C1 segment of cervical spinal cord (tissue), 14 donors: ENCODE data around the gene NPIPB6.

Experiments used
- DNase-seq, 14 donors: peaks; one replicate each; lab custom pipeline; 2025; lab: John Stamatoyannopoulos, UW

NPIPB6 gene

DNA sequence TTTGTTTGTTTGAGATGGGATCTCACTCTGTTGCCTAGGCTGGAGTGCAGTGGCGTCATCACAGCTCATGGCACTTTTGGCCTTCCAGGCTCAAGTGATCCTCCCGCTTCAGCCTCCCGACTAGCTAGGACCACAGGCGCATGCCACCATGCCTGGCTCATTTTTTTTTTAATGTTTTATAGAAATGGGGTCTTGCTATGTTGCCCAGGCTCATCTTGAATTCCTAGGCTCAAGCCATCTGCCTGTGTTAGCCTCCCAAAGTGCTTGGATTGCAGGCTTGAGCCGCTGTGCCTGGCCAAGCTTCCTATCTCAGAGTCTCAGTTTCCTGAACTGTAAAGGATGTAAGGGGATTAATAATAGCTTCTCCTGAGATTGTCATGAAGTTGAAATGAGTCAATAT is 63.0 kb downstream of the NPIPB6 start:
- DNase-seq, result no peak

DNA sequence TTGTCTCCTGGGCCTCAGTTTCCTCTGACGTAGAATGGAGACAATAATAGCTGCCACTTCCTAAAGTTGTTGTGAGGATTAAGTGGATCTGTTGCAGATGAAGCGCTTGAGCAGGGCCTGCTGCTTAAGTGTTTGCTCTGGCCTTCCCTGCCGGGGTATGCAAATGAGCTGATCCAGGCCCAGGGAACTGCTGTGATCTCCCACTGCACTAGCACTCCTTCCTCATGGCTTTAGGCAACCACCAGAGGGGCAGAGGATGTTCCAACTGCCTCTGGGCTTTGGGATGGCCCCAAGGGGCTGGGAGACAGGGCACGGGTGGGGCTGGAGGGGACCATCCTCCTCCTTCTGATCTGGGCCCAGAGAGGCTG is 64.8 kb downstream of the NPIPB6 start:
- DNase-seq, result no peak

DNA sequence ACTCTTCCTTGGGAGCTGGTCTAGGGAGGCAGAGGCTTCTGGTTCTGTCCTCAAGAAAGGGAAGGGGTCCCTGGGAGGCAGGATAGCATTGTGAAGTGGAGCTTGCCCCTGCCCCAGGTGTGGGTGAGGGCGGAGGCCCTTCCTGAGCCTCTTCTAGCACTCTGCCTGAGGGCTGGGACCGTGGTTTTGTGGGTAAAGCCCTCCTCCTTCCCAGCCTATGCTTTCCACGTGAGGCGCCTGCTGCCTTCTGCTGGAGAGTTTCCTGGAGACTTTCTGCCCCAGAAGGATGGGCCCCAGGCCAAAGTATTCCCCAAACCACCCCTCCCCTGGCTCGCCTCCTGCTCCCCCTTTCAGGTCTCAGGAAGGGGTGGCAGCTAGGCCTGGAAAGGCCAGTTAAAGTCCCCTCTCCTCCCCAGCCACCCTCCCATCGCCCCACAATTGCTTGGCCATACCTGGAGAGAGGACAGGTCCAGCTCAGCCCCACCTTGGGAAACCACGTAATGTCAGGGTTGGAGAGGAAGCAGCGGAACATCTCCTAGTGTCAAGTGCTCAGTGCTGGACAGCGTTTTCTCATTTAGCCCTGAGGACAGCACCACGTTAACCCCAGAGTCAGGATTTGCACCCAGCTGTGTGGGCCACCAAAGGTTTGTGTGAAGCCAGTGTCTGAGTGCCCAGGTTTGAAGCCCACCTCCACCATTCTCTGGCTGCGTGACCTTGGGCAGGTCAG is 65.4 kb downstream of the NPIPB6 start:
- DNase-seq, result no peak

DNA sequence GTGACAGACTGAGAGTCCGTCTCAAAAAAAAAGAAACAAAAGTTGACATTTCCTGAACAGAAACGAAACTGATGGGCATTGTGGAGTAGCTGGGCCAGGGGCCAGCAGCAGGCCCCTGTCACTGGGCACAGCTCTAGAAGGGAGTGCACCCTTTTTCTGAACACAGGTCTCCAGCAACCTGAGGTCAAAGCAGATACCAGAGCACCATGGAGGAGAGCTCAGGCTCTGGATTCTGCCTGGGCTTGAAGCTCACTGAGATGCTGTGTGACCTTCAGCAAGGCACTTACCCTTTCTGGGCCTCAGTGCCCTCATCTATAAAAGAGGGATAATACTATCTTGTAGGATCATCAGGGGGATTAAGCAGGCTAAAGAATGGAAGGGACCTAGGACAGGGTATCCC is 66.0 kb downstream of the NPIPB6 start:
- no peak for DNase-seq

DNA sequence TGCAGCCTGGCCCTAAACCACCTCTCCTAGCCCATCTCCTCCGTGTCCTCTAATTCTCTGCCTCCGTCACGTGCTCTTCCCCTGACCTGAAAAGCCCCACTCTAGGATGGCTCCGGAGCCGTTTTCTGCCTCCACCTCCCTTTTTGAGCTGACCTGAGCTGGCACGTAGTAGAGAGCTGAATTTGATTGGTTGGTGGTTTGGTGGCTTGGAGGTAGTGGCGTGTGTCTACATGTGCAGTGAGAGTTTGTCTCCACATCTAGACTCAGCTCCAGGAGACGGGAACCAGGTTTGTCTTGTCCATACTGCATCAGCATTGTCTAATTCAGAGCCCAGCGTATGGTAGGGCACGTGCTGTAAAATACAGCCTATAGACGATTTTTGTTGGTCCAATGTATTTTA is 68.0 kb downstream of the NPIPB6 start:
- DNase-seq, result peak in 1 of 14 donors; percentile 8

DNA sequence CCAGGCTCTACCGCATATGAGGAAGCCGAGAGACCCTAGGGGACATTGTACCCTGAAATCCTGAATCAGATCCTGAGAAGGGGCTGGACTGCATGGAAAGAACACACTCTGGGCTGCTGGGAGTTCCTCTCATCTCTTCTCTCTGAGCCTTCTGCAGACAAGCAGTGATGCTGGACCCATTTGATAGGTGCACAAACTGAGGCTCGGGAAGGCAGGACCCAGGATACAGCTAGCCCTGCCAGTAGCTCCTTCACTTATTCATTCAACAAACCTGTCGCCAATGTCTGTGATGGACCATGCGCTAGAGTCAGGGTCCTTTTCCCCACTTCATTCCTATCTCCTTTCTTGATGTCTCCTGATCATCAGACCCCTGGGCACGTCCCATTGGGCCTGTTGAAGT is 69.1 kb downstream of the NPIPB6 start:
- no peak for DNase-seq

DNA sequence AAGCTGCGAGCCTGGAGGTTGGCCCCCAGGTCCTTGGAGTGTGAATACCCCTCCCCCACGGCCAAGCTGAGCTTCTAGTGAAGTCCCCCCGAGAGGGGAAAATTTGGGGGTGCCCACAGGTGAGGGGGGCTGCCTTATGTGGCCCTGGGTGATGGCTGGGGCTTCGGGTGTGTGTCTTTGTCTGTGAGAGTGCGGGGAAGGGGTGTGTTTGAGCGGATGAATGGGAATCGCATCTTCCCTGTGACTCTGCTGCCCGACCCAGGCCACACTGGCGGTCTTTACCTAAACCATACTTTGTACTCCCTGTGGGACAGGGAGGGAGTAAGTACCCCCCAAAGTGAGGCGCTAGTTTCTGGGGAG is 69.7 kb downstream of the NPIPB6 start:
- DNase-seq, result no peak

DNA sequence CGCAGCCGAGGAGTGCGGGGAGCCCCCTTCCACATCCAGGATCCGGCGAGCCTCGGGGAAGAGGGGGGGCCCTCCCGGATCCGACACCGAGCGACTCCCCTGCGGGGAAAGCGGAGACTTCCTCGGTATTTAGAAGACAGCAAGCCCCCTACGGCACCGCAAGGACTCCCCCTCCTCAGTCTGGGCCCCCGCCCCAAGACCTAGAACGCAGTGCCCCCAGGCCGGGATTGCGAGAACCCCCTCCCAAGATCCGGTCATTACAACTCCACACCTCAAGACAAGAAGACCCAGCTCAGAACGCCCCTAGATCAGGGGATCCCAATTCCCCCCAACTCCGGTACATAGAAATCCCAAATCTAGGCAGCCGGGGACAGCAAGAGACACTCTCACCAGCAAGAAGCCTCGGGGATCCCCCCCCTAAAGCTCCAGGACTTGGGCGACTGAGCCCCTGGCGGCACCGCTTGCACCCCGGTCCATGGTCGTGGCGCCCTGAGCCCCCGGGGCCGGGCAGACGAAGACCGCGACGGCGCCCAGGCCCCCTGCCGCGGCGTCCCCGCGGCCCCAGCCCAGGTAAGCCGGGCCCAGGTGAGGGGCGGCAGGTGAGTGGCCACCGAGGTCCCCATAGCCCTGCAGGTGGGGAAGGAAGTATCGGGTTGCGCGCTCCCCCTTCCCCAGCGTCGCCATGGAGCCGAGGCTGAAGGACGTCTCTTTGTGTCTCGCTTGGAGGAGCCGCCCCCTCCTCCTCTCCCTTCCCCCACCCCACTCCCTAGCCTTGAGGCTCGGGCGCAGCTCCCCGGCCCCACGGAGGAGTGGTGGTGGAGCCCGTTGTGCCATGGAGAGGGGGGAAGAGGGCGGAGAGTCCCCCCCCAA is 70.3 kb downstream of the NPIPB6 start:
- DNase-seq, result peak in 3 of 14 donors; percentile 28 to 40 (median 35)
